K562 (cell line): Measurements from ENCODE around the gene TCF4. TPM values are rescaled to one million over a fixed set of nuclear protein-coding genes. Genes with fewer than 3 reads are reported as not detected.

Source experiments
- BCLAF1 ChIP-seq, 2 experiments: fragments of 450-650 bp in 1 of 2; IDR thresholded peaks; 2 replicates each; pipeline ENCODE4 v1.6.1; 2011 to 2017; ENCODE audit warnings: low read depth in 2 of 2, antibody characterized with exemption in 1 of 2, borderline replicate concordance in 1 of 2, low read length in 1 of 2, mild to moderate bottlenecking in 1 of 2, mixed read lengths in 1 of 2; ENCODE audit not compliant: control insufficient read depth in 1 of 2
- BHLHE40 ChIP-seq: IDR thresholded peaks from 2 replicates; pipeline ENCODE4 v1.6.1; 2011; ENCODE audit warnings: low read length, improper control_type of control experiment
- CBX3 ChIP-seq, 2 experiments: IDR thresholded peaks; 1 replicate in 1 of 2; 2 replicates in 1 of 2; pipeline ENCODE4 v1.6.1; 2012; ENCODE audit warnings: inconsistent platforms in 2 of 2, low read length in 2 of 2, borderline replicate concordance in 1 of 2, control low read depth in 1 of 2
- CEBPB ChIP-seq: fragments of 450-650 bp; IDR thresholded peaks from 2 replicates; pipeline ENCODE4 v1.6.1; 2016; ENCODE audit warnings: missing genetic modification characterization, missing compliant biosample characterization
- CXXC5 ChIP-seq: fragments of 250-450 bp; sonication (Bioruptor Pico); IDR thresholded peaks from 2 replicates; pipeline ENCODE4 v1.8.0; 2022; ENCODE audit warnings: inconsistent platforms, mild to moderate bottlenecking, moderate library complexity
- MAFK ChIP-seq: IDR thresholded peaks from 2 replicates; pipeline ENCODE4 v1.6.1; 2011; ENCODE audit warnings: low read length, improper control_type of control experiment
- MCM3 ChIP-seq: fragments of 450-650 bp; IDR thresholded peaks from 2 replicates; pipeline ENCODE4 v1.6.1; 2016
- RAD51 ChIP-seq: fragments of 450-650 bp; IDR thresholded peaks from 2 replicates; pipeline ENCODE4 v1.7.1; 2016; ENCODE audit warnings: low read depth, mild to moderate bottlenecking, borderline replicate concordance
- RBM39 ChIP-seq: fragments of 200-400 bp; formaldehyde crosslinking; optimal IDR thresholded peaks from 2 replicates; pipeline ENCODE3; 2018; ENCODE audit warnings: low read depth, low read length
- SREBF1 ChIP-seq: fragments of 150-350 bp; IDR thresholded peaks from 2 replicates; pipeline ENCODE4 v1.6.1; 2014; ENCODE audit warnings: antibody characterized with exemption, low read depth, low read length, borderline replicate concordance
- STAG1 ChIP-seq: sonication (generic); formaldehyde crosslinking; IDR thresholded peaks from 2 replicates; pipeline ENCODE4 v1.5.0; 2020; ENCODE audit warnings: missing genetic modification reagents, borderline replicate concordance
- ZBTB8A ChIP-seq: fragments of 450-650 bp; IDR thresholded peaks from 2 replicates; pipeline ENCODE4 v1.6.1; 2018; ENCODE audit warnings: mild to moderate bottlenecking, moderate library complexity; ENCODE audit not compliant: partially characterized antibody
- ZFX ChIP-seq: sonication (generic); formaldehyde crosslinking; IDR thresholded peaks from 2 replicates; pipeline ENCODE4 v1.8.0; 2022; ENCODE audit warnings: mild to moderate bottlenecking, missing genetic modification reagents, moderate library complexity
- ZNF12 ChIP-seq: sonication (generic); formaldehyde crosslinking; IDR thresholded peaks from 2 replicates; pipeline ENCODE4 v1.4.0; 2020; ENCODE audit warnings: mild to moderate bottlenecking, missing genetic modification reagents
- ZNF121 ChIP-seq: sonication (generic); formaldehyde crosslinking; conservative IDR thresholded peaks from 2 replicates; pipeline ENCODE4 v1.8.0; 2022; ENCODE audit warnings: missing genetic modification reagents
- ZNF174 ChIP-seq: fragments of 250-450 bp; sonication (Bioruptor Pico); IDR thresholded peaks from 2 replicates; pipeline ENCODE4 v1.4.0; 2020; ENCODE audit warnings: mild to moderate bottlenecking
- ZNF232 ChIP-seq: sonication (generic); formaldehyde crosslinking; IDR thresholded peaks from 2 replicates; pipeline ENCODE4 v1.8.0; 2022; ENCODE audit warnings: mild to moderate bottlenecking, missing genetic modification reagents
- ZNF274 ChIP-seq: IDR thresholded peaks from 2 replicates; pipeline ENCODE4 v1.6.1; 2011; ENCODE audit warnings: low read depth, mild to moderate bottlenecking, low read length, moderate library complexity, borderline replicate concordance
- ZNF512 ChIP-seq: IDR thresholded peaks from 2 replicates; pipeline ENCODE4 v1.6.1; 2016; ENCODE audit warnings: missing genetic modification characterization, missing compliant biosample characterization
- ZNF668 ChIP-seq: fragments of 250-450 bp; sonication (Bioruptor Pico); IDR thresholded peaks from 2 replicates; pipeline ENCODE4 v1.8.0; 2022; ENCODE audit warnings: mild to moderate bottlenecking, inconsistent platforms
- polyA plus RNA-seq, 8 experiments: library from polyadenylated mRNA; depleted of rRNA in 4 of 8; stranded (reverse) in 5 of 8; unstranded in 3 of 8; fragments of >200 nt; fragmentation: Nextera tagmentation in 2 of 8; fragmentation: Illumina TruSeq in 1 of 8; extraction: Ambion mirVana in 2 of 8; extraction: Trizol in 1 of 8; gene quantifications; 2 replicates each; pipeline versions ENCODE4 v1.2.1 to v1.2.3, GENCODE V29; 2011 to 2014; ENCODE audit warnings: inconsistent platforms in 1 of 8, missing spikeins in 1 of 8
- total RNA-seq, 7 experiments: library from RNA; depleted of rRNA in 6 of 7; stranded (reverse); fragments of >200 nt in 6 of 7; fragmentation: Illumina TruSeq in 2 of 7; extraction: Trizol in 2 of 7; gene quantifications; 2 replicates each; pipeline versions ENCODE4 v1.2.1 to v1.2.3, GENCODE V29; 2011 to 2021; ENCODE audit warnings: low replicate concordance in 1 of 7
- TF ChIP-seq, protein P1 (sequence below): fragments of 250-450 bp; sonication (Bioruptor Pico); IDR thresholded peaks from 2 replicates; pipeline ENCODE4 v1.5.0; 2020; ENCODE audit warnings: mild to moderate bottlenecking, borderline replicate concordance
- TF ChIP-seq, protein P2 (sequence below): fragments of 450-650 bp; formaldehyde crosslinking; IDR thresholded peaks from 2 replicates; pipeline ENCODE4 v1.4.0; 2020; ENCODE audit warnings: mild to moderate bottlenecking

The TCF4 gene
- total and polyA plus RNA-seq, 9 of the 15 experiments (the other 6 are each of a cell fraction or from before 2014, with no cell fraction given): 4.8 to 24.7 (median 15.2) TPM

DNA sequence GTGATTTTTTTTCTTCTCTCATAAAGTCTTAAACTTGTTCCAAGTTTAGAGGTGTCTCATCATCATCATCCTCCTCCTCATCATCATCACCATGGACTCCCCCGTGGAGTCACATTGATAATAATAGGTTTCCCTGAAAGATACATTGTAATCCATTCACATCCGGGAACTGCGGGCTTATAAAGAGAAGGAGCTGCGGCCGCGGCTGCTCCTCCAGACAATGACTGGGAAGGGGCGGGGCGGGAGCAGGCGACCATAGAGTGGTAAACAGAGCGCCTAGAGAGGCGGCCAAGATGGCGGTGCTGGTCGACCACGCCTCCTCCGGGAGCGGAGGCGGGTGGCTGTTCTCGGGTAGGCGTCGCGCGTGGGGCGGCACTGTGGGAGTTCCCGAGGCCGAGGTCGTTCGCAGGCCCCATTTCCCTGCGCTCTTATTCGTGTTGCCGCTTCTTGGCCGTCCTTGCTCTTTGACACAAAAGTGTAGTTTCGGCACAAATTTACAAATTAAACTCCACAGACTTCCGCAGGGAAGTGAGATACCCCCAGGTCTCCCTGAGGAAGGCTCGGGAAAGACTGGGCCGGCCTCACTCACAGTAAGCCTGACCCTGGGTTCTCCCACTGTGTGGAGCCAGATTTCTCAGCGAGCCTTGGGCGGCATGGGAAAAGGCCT is 1.8 kb upstream of the TCF4 start (continued):
- TF ChIP-seq ZNF121 (CRISPR knock-in tag) (no peak), ZNF174 (CRISPR knock-in tag) (no peak), MAFK (no peak), MCM3 (no peak), CBX3 (IDR thresholded peaks at IDR 0.05; ENCODE audit: borderline replicate concordance in 1 of 2, low read length in 2 of 2) (peak in 1 of 2 experiments; percentile 26; a peak in 1 of 3 replicates), CXXC5 (CRISPR knock-in tag) (peak; percentile 80), STAG1 (CRISPR knock-in tag) (no peak), ZNF668 (CRISPR knock-in tag) (no peak), ZFX (CRISPR knock-in tag) (peak; percentile 92), ZNF232 (CRISPR knock-in tag) (no peak), RBM39 (no peak), ZNF12 (CRISPR knock-in tag) (no peak), BCLAF1 (IDR thresholded peaks at IDR 0.05; ENCODE audit: borderline replicate concordance in 1 of 2, control insufficient read depth in 1 of 2, low read depth in 2 of 2, low read length in 1 of 2) (no peak), ZBTB8A (no peak), RAD51 (no peak), ZNF274 (no peak), CEBPB (tag) (no peak), ZNF512 (tag) (no peak), SREBF1 (no peak), BHLHE40 (no peak; the same call in 1 of the 2 replicates)
- TF ChIP-seq, protein P1, sequence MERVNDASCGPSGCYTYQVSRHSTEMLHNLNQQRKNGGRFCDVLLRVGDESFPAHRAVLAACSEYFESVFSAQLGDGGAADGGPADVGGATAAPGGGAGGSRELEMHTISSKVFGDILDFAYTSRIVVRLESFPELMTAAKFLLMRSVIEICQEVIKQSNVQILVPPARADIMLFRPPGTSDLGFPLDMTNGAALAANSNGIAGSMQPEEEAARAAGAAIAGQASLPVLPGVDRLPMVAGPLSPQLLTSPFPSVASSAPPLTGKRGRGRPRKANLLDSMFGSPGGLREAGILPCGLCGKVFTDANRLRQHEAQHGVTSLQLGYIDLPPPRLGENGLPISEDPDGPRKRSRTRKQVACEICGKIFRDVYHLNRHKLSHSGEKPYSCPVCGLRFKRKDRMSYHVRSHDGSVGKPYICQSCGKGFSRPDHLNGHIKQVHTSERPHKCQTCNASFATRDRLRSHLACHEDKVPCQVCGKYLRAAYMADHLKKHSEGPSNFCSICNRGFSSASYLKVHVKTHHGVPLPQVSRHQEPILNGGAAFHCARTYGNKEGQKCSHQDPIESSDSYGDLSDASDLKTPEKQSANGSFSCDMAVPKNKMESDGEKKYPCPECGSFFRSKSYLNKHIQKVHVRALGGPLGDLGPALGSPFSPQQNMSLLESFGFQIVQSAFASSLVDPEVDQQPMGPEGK (CRISPR knock-in tag): no peak
- TF ChIP-seq, protein P2, sequence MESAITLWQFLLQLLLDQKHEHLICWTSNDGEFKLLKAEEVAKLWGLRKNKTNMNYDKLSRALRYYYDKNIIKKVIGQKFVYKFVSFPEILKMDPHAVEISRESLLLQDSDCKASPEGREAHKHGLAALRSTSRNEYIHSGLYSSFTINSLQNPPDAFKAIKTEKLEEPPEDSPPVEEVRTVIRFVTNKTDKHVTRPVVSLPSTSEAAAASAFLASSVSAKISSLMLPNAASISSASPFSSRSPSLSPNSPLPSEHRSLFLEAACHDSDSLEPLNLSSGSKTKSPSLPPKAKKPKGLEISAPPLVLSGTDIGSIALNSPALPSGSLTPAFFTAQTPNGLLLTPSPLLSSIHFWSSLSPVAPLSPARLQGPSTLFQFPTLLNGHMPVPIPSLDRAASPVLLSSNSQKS: no peak
